Neural cell (in vitro differentiated cells): ENCODE results near the gene SLC16A10. TPM values are rescaled to one million over a fixed set of nuclear protein-coding genes. Genes with fewer than 3 reads are reported as not detected.

ENCODE experiments used
- H2AFZ ChIP-seq: fragments of 200-600, 300-800 bp; sonication (generic), shearing (Covaris generic); 2 replicates; pipeline ENCODE4 v1.6.0; 2014; ENCODE audit warnings: low read depth, mild to moderate bottlenecking, antibody characterized with exemption, low read length, moderate library complexity
- H3F3A ChIP-seq: fragments of 200-600 bp; shearing (Covaris generic); 2 replicates; pipeline ENCODE4 v1.6.1; 2016; ENCODE audit warnings: mild to moderate bottlenecking, moderate library complexity, mixed read lengths, antibody characterized with exemption, low read length; ENCODE audit not compliant: insufficient read depth, poor library complexity, severe bottlenecking
- H3K27ac ChIP-seq: fragments of 200-600, 300-800 bp; sonication (generic), shearing (Covaris generic); 2 replicates; pipeline ENCODE4 v1.5.1; 2014; ENCODE audit warnings: mild to moderate bottlenecking, low read length, moderate library complexity
- H3K27me3 ChIP-seq: fragments of 300-800, 200-600 bp; sonication (generic), shearing (Covaris generic); 2 replicates; pipeline ENCODE4 v1.6.0; 2014; ENCODE audit warnings: mild to moderate bottlenecking, low read depth, low read length, moderate library complexity; ENCODE audit not compliant: insufficient read depth
- H3K36me3 ChIP-seq: fragments of 300-800, 200-600 bp; sonication (generic), shearing (Covaris generic); 2 replicates; pipeline ENCODE4 v1.5.1; 2014; ENCODE audit warnings: mild to moderate bottlenecking, antibody characterized with exemption, low read length, moderate library complexity; ENCODE audit not compliant: insufficient read depth
- H3K4me2 ChIP-seq: fragments of 300-800, 200-600 bp; sonication (generic), shearing (Covaris generic); 2 replicates; pipeline ENCODE4 v1.6.0; 2014; ENCODE audit warnings: mild to moderate bottlenecking, low read length
- H3K4me3 ChIP-seq: fragments of 300-800, 200-600 bp; sonication (generic), shearing (Covaris generic); 2 replicates; pipeline ENCODE4 v1.5.1; 2014; ENCODE audit warnings: mild to moderate bottlenecking, low read length, moderate library complexity
- H3K79me2 ChIP-seq: fragments of 200-600 bp; shearing (Covaris generic); replicated peaks from 2 replicates; pipeline ENCODE4 v1.6.0; 2014; ENCODE audit warnings: mild to moderate bottlenecking, low read length, moderate library complexity; ENCODE audit not compliant: insufficient read depth
- H3K9ac ChIP-seq: fragments of 300-800, 200-600 bp; sonication (generic), shearing (Covaris generic); 2 replicates; pipeline ENCODE4 v1.6.1; 2016; ENCODE audit warnings: mild to moderate bottlenecking, low read length, mixed read lengths
- H3K9me2 ChIP-seq: fragments of 200-600 bp; shearing (Covaris generic); 2 replicates; pipeline ENCODE4 v1.6.1; 2016; ENCODE audit warnings: mild to moderate bottlenecking, low read length, mixed read lengths; ENCODE audit not compliant: insufficient read depth
- H3K9me3 ChIP-seq: fragments of 200-600, 300-800 bp; sonication (generic), shearing (Covaris generic); 2 replicates; pipeline ENCODE4 v1.6.1; 2016; ENCODE audit warnings: mild to moderate bottlenecking, mixed run types, low read length, moderate library complexity, mixed read lengths
- H4K20me1 ChIP-seq: fragments of 200-600 bp; shearing (Covaris generic); 2 replicates; pipeline ENCODE4 v1.6.1; 2016; ENCODE audit warnings: mild to moderate bottlenecking, mixed run types; ENCODE audit not compliant: insufficient read depth
- EP300 ChIP-seq: fragments of 450-650 bp; conservative IDR thresholded peaks from 2 replicates; pipeline ENCODE4 v1.6.1; 2014; ENCODE audit warnings: antibody characterized with exemption, mild to moderate bottlenecking, moderate library complexity; ENCODE audit not compliant: poor library complexity, severe bottlenecking
- EZH2 ChIP-seq: fragments of 200-600, 300-800 bp; shearing (Covaris generic), sonication (generic); IDR thresholded peaks from 2 replicates; pipeline ENCODE4 v1.6.1; 2014; ENCODE audit warnings: antibody characterized with exemption, low read length, borderline replicate concordance, mild to moderate bottlenecking; ENCODE audit not compliant: insufficient read depth, poor library complexity, severe bottlenecking
- MXI1 ChIP-seq: fragments of 450-650 bp; conservative IDR thresholded peaks from 2 replicates; pipeline ENCODE4 v1.6.1; 2014; ENCODE audit warnings: antibody characterized with exemption, mild to moderate bottlenecking; ENCODE audit not compliant: poor library complexity, severe bottlenecking
- POLR2AphosphoS5 ChIP-seq: IDR thresholded peaks from 2 replicates; pipeline ENCODE4 v1.6.1; 2012
- RAD21 ChIP-seq: fragments of 450-650 bp; conservative IDR thresholded peaks from 2 replicates; pipeline ENCODE4 v1.6.1; 2014; ENCODE audit warnings: antibody characterized with exemption, mild to moderate bottlenecking, moderate library complexity
- SMC3 ChIP-seq: fragments of 450-650 bp; conservative IDR thresholded peaks from 2 replicates; pipeline ENCODE4 v1.6.1; 2014; ENCODE audit warnings: antibody characterized with exemption, mild to moderate bottlenecking, moderate library complexity; ENCODE audit not compliant: poor library complexity
- TAF1 ChIP-seq: IDR thresholded peaks from 2 replicates; pipeline ENCODE4 v1.6.1; 2012; ENCODE audit warnings: low read depth
- polyA plus RNA-seq: library from polyadenylated mRNA; depleted of rRNA; stranded (reverse); fragments of >200 nt; gene quantifications from 2 replicates; pipeline ENCODE4 v1.2.3, GENCODE V29; 2014
- TF ChIP-seq, protein P1 (sequence below): IDR thresholded peaks from 2 replicates; pipeline ENCODE4 v1.6.1; 2012; ENCODE audit warnings: borderline replicate concordance
- TF ChIP-seq, protein P2 (sequence below): fragments of 450-650 bp; IDR thresholded peaks from 2 replicates; pipeline ENCODE4 v1.5.1; 2014; ENCODE audit warnings: antibody characterized with exemption, mild to moderate bottlenecking, moderate library complexity; ENCODE audit not compliant: poor library complexity, severe bottlenecking

The SLC16A10 gene
- polyA plus RNA-seq, 1 donor from 2014 or later, result 1.5 TPM

DNA sequence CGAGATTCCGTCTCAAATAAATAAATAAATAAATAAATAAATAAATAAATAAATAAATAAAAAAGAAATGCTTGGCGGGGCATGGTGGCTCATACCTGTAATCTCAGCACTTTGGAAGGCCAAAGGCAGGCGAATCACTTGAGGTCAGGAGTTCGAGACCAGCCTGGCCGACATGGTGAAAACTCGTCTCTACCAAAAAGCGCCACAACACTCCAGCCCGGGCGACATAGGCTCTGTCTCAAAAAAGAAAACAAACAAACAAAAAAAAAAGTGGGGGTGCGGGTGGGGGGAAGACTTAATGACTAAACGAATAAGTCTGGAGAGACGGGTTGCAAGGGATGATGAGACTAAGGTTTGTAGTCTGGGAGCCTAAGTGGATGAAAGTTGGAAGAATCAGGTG, 170.7 kb downstream of the SLC16A10 start:
- TF ChIP-seq POLR2AphosphoS5, result no peak
- TF ChIP-seq, protein P1, sequence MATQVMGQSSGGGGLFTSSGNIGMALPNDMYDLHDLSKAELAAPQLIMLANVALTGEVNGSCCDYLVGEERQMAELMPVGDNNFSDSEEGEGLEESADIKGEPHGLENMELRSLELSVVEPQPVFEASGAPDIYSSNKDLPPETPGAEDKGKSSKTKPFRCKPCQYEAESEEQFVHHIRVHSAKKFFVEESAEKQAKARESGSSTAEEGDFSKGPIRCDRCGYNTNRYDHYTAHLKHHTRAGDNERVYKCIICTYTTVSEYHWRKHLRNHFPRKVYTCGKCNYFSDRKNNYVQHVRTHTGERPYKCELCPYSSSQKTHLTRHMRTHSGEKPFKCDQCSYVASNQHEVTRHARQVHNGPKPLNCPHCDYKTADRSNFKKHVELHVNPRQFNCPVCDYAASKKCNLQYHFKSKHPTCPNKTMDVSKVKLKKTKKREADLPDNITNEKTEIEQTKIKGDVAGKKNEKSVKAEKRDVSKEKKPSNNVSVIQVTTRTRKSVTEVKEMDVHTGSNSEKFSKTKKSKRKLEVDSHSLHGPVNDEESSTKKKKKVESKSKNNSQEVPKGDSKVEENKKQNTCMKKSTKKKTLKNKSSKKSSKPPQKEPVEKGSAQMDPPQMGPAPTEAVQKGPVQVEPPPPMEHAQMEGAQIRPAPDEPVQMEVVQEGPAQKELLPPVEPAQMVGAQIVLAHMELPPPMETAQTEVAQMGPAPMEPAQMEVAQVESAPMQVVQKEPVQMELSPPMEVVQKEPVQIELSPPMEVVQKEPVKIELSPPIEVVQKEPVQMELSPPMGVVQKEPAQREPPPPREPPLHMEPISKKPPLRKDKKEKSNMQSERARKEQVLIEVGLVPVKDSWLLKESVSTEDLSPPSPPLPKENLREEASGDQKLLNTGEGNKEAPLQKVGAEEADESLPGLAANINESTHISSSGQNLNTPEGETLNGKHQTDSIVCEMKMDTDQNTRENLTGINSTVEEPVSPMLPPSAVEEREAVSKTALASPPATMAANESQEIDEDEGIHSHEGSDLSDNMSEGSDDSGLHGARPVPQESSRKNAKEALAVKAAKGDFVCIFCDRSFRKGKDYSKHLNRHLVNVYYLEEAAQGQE, result no peak
- TF ChIP-seq MXI1, result no peak
- no peak for TF ChIP-seq RAD21
- no peak for TF ChIP-seq EZH2
- no peak for TF ChIP-seq TAF1
- no peak for TF ChIP-seq SMC3
- TF ChIP-seq, protein P2, sequence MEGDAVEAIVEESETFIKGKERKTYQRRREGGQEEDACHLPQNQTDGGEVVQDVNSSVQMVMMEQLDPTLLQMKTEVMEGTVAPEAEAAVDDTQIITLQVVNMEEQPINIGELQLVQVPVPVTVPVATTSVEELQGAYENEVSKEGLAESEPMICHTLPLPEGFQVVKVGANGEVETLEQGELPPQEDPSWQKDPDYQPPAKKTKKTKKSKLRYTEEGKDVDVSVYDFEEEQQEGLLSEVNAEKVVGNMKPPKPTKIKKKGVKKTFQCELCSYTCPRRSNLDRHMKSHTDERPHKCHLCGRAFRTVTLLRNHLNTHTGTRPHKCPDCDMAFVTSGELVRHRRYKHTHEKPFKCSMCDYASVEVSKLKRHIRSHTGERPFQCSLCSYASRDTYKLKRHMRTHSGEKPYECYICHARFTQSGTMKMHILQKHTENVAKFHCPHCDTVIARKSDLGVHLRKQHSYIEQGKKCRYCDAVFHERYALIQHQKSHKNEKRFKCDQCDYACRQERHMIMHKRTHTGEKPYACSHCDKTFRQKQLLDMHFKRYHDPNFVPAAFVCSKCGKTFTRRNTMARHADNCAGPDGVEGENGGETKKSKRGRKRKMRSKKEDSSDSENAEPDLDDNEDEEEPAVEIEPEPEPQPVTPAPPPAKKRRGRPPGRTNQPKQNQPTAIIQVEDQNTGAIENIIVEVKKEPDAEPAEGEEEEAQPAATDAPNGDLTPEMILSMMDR, result no peak
- no peak for TF ChIP-seq EP300
- no peak overlapping the region for H3K4me3 ChIP-seq
- H3K4me2 ChIP-seq, result no peak overlapping the region

DNA sequence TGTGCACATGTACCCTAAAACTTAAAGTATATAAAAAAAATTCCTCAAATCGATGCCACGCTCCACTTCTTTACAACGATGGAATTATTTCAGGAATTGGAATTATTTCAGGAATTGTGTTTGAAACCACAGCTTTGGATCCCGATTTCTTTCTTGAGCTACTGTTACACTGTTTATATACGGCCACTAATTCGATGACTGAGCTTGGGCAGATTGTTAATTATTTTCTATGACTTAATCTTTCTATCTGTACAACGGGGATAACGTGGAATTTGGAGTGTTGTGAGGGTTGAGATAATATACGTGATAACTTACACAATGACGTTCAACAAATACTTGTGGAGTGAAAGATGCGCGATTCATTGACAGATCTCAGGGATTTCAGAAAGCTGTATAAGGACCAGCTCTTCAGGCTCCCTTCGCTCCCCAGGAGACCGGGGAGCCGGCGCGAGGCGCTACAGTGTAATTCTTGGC, 171.3 kb downstream of the SLC16A10 start:
- peaks cover 18% of the 10 kb centered on the region for H3K79me2 ChIP-seq
- H3K36me3 ChIP-seq, result no peaks in the 10 kb centered on the region
- peak overlapping the region; percentile 32 for H3K27ac ChIP-seq
- H2AFZ ChIP-seq, result peak overlapping the region; percentile 74
- H4K20me1 ChIP-seq, result no peaks in the 10 kb centered on the region
- TF ChIP-seq EP300, result no peak
- no peak for TF ChIP-seq SMC3
- TF ChIP-seq RAD21, result no peak
- TF ChIP-seq, protein P2, result no peak
- TF ChIP-seq, protein P1, result no peak
- TF ChIP-seq TAF1, result no peak
- TF ChIP-seq POLR2AphosphoS5, result no peak
- TF ChIP-seq EZH2, result no peak
- TF ChIP-seq MXI1, result no peak
- H3K4me3 ChIP-seq, result peak overlapping the region; percentile 89
- no peaks in the 10 kb centered on the region for H3K27me3 ChIP-seq
- no peaks in the 10 kb centered on the region for H3F3A ChIP-seq
- H3K9me2 ChIP-seq, result no peaks in the 10 kb centered on the region
- H3K4me2 ChIP-seq, result no peak overlapping the region
- peak overlapping the region; percentile 43 for H3K9ac ChIP-seq
- no peaks in the 10 kb centered on the region for H3K9me3 ChIP-seq

More for the DNA sequence above, 170.7 kb downstream of the SLC16A10 start:
- no peak overlapping the region for H2AFZ ChIP-seq
- H3K79me2 ChIP-seq, result peaks cover 18% of the 10 kb centered on the region
- no peak overlapping the region for H3K9ac ChIP-seq
- no peaks in the 10 kb centered on the region for H3K9me2 ChIP-seq
- H4K20me1 ChIP-seq, result no peaks in the 10 kb centered on the region
- no peaks in the 10 kb centered on the region for H3K36me3 ChIP-seq
- H3K9me3 ChIP-seq, result no peaks in the 10 kb centered on the region
- no peak overlapping the region for H3K27ac ChIP-seq
- no peaks in the 10 kb centered on the region for H3K27me3 ChIP-seq
- no peaks in the 10 kb centered on the region for H3F3A ChIP-seq
